Astrocyte (in vitro differentiated cells and primary cell): Measurements from ENCODE around the gene KIAA0513. TPM values are rescaled to one million over a fixed set of nuclear protein-coding genes. Genes with fewer than 3 reads are reported as not detected.

ENCODE experiments used
- DNase-seq: peaks from one replicate; pipeline ENCODE4 v3.0.0-alpha.2; 2010; ENCODE audit warnings: low read depth
- FAIRE-seq: peaks from 2 replicates; lab custom pipeline; 2011; peaks lifted over from hg19 to GRCh38; lab: Jason Lieb, UNC
- H2AFZ ChIP-seq: 2 replicates; pipeline ENCODE4 v1.6.0; 2012; ENCODE audit warnings: low read depth, low read length, inconsistent platforms
- H3K27ac ChIP-seq: 2 replicates; pipeline ENCODE4 v1.5.1; 2011; ENCODE audit warnings: low read depth, low read length, inconsistent platforms
- H3K27me3 ChIP-seq: 2 replicates; pipeline ENCODE4 v1.6.0; 2011; ENCODE audit warnings: low read length, inconsistent platforms; ENCODE audit not compliant: insufficient read depth
- H3K36me3 ChIP-seq: 2 replicates; pipeline ENCODE4 v1.5.1; 2011; ENCODE audit warnings: low read length, inconsistent platforms; ENCODE audit not compliant: insufficient read depth
- H3K4me1 ChIP-seq: 2 replicates; pipeline ENCODE4 v1.5.1; 2011; ENCODE audit warnings: low read length, inconsistent platforms; ENCODE audit not compliant: insufficient read depth
- H3K4me2 ChIP-seq: 2 replicates; pipeline ENCODE4 v1.6.0; 2012; ENCODE audit warnings: low read length, inconsistent platforms
- H3K4me3 ChIP-seq: 2 replicates; pipeline ENCODE4 v1.5.1; 2011; ENCODE audit warnings: low read depth, mild to moderate bottlenecking, low read length, inconsistent platforms; ENCODE audit not compliant: insufficient read depth
- H3K79me2 ChIP-seq: 2 replicates; pipeline ENCODE4 v1.6.0; 2012; ENCODE audit warnings: mild to moderate bottlenecking, low read length, inconsistent platforms; ENCODE audit not compliant: insufficient read depth
- H3K9ac ChIP-seq: 2 replicates; pipeline ENCODE4 v1.6.0; 2012; ENCODE audit warnings: mild to moderate bottlenecking, low read length, inconsistent platforms
- H3K9me3 ChIP-seq: 2 replicates; pipeline ENCODE4 v1.5.1; 2012; ENCODE audit warnings: low read depth, mild to moderate bottlenecking, low read length, inconsistent platforms; ENCODE audit not compliant: insufficient read depth
- H4K20me1 ChIP-seq: 2 replicates; pipeline ENCODE4 v1.6.0; 2012; ENCODE audit warnings: low read length, inconsistent platforms; ENCODE audit not compliant: insufficient read depth
- H3K27ac Mint-ChIP-seq: one replicate; pipeline ENCODE4 v1.8.0; 2021; ENCODE audit warnings: mild to moderate bottlenecking, mixed read lengths; ENCODE audit not compliant: unreplicated experiment
- H3K27me3 Mint-ChIP-seq: one replicate; pipeline ENCODE4 v1.8.0; 2021; ENCODE audit warnings: low read depth, mixed read lengths; ENCODE audit not compliant: unreplicated experiment
- H3K36me3 Mint-ChIP-seq: one replicate; pipeline ENCODE4 v1.8.0; 2021; ENCODE audit warnings: low read depth, mixed read lengths; ENCODE audit not compliant: unreplicated experiment
- H3K4me1 Mint-ChIP-seq: one replicate; pipeline ENCODE4 v1.8.0; 2021; ENCODE audit warnings: low read depth, mixed read lengths; ENCODE audit not compliant: unreplicated experiment
- H3K4me3 Mint-ChIP-seq: one replicate; pipeline ENCODE4 v1.8.0; 2021; ENCODE audit warnings: mild to moderate bottlenecking, moderate library complexity, mixed read lengths; ENCODE audit not compliant: unreplicated experiment
- H3K9me3 Mint-ChIP-seq: one replicate; pipeline ENCODE4 v1.8.0; 2021; ENCODE audit warnings: mild to moderate bottlenecking, mixed read lengths; ENCODE audit not compliant: unreplicated experiment
- CTCF ChIP-seq: IDR thresholded peaks from 2 replicates; pipeline ENCODE4 v1.5.1; 2011; ENCODE audit warnings: low read depth, mild to moderate bottlenecking, inconsistent platforms, low read length, moderate library complexity; ENCODE audit not compliant: insufficient read depth
- EZH2 ChIP-seq: IDR thresholded peaks from 2 replicates; pipeline ENCODE4 v1.6.1; 2012; ENCODE audit warnings: mild to moderate bottlenecking, low read length, inconsistent platforms; ENCODE audit not compliant: insufficient read depth
- total RNA-seq: library from RNA; stranded (reverse); gene quantifications from 2 replicates; pipeline ENCODE4 v1.2.1, GENCODE V29; 2021

The KIAA0513 gene
- total RNA-seq, 1 donor from 2014 or later, result 7.5 TPM

DNA sequence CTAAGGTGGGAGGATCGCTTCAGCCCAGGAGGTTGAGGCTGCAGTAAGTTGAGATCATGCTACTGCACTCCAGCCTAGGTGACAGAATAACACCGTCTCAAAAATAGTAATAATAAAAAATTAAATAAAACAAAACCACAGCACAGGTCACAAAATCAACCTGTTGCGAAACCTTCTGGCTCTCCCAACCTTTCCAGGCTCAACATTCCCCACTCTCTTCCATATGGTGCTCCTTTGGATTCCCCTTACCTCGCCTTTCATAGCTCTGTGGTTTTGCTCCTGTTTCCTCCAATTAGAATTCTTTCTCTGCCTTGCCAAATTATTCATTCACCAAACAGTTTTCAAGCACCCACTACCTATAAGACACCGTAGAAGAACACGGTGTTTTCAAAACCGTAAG lies 21.0 kb upstream of the KIAA0513 start:
- Histone ChIP-seq H3K9ac (no peak overlapping the region), H3K4me2 (no peak overlapping the region), H3K36me3 (no peaks in the 10 kb centered on the region), H3K4me3 (no peak overlapping the region), H3K4me1 (peaks cover 53% of the 10 kb centered on the region), H3K27me3 (no peaks in the 10 kb centered on the region), H4K20me1 (peaks cover 26% of the 10 kb centered on the region), H3K79me2 (peaks cover 90% of the 10 kb centered on the region), H3K9me3 (no peaks in the 10 kb centered on the region), H2AFZ (no peak overlapping the region), H3K27ac (peak overlapping the region; percentile 97)
- FAIRE-seq (no peak), DNase-seq (peak; percentile 43)
- Mint-ChIP-seq H3K27me3 (no peaks in the 10 kb centered on the region), H3K36me3 (peaks cover 2% of the 10 kb centered on the region), H3K9me3 (no peaks in the 10 kb centered on the region), H3K4me3 (peak overlapping the region; percentile 40), H3K4me1 (peaks cover 50% of the 10 kb centered on the region), H3K27ac (peak overlapping the region; percentile 62)
- TF ChIP-seq EZH2 (no peak), CTCF (no peak)

GRCh38 chr16:85007496-85008214 lies 19.9 kb upstream of the KIAA0513 start:
- Histone ChIP-seq H3K4me1 (peaks cover 46% of the 10 kb centered on the region), H3K79me2 (peaks cover 80% of the 10 kb centered on the region), H3K27ac (no peak overlapping the region), H4K20me1 (peaks cover 26% of the 10 kb centered on the region), H3K27me3 (no peaks in the 10 kb centered on the region), H2AFZ (no peak overlapping the region), H3K4me3 (no peak overlapping the region), H3K9me3 (no peaks in the 10 kb centered on the region), H3K9ac (no peak overlapping the region), H3K4me2 (no peak overlapping the region), H3K36me3 (no peaks in the 10 kb centered on the region)
- FAIRE-seq (no peak), DNase-seq (no peak)
- Mint-ChIP-seq H3K27ac (no peak overlapping the region), H3K9me3 (no peaks in the 10 kb centered on the region), H3K4me1 (peaks cover 41% of the 10 kb centered on the region), H3K4me3 (peak overlapping the region; percentile 34), H3K27me3 (no peaks in the 10 kb centered on the region), H3K36me3 (peaks cover 2% of the 10 kb centered on the region)
- TF ChIP-seq EZH2, result no peak
- TF ChIP-seq CTCF, result no peak

DNA sequence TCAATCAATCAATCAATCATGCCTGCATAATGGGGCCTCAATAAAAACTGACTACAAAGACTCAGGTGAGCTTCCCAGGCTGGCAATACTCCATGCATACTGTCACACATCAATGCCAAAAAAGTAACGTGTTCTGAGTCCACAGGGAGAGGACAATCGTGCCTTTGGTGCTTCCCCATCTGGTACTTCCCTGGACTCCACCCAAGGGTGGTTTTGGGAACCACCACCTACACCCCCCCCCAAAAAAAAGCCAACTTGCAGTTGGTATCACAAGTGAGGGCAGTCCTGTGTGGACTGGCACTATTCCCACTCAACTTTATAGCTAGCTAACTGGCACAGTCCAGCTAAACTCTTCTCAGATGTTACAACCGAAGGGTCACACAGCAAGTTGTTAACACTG lies 19.3 kb upstream of the KIAA0513 start:
- no peak for FAIRE-seq
- H3K9me3 Mint-ChIP-seq, result no peaks in the 10 kb centered on the region
- peaks cover 74% of the 10 kb centered on the region for H3K79me2 ChIP-seq
- H3K27me3 ChIP-seq, result no peaks in the 10 kb centered on the region
- H3K27ac Mint-ChIP-seq, result no peak overlapping the region
- H3K4me2 ChIP-seq, result no peak overlapping the region
- no peak overlapping the region for H2AFZ ChIP-seq
- H3K36me3 ChIP-seq, result no peaks in the 10 kb centered on the region
- H3K4me3 ChIP-seq, result no peak overlapping the region
- H3K27ac ChIP-seq, result no peak overlapping the region
- H3K4me1 Mint-ChIP-seq, result peaks cover 35% of the 10 kb centered on the region
- no peak overlapping the region for H3K9ac ChIP-seq
- peaks cover 39% of the 10 kb centered on the region for H3K4me1 ChIP-seq
- TF ChIP-seq CTCF (no peak), EZH2 (no peak)
- H4K20me1 ChIP-seq, result peaks cover 26% of the 10 kb centered on the region
- no peak overlapping the region for H3K4me3 Mint-ChIP-seq
- H3K27me3 Mint-ChIP-seq, result no peaks in the 10 kb centered on the region
- H3K9me3 ChIP-seq, result no peaks in the 10 kb centered on the region
- H3K36me3 Mint-ChIP-seq, result peaks cover 2% of the 10 kb centered on the region
- no peak for DNase-seq
